GM18858 (cell line): Measurements from ENCODE around the gene KIAA1586.
"Not testable (repeated sequence)": the region's sequence is repeated elsewhere in the genome, so short reads cannot be mapped to it uniquely, and the experiment has no call there.

ENCODE experiments used
- ATAC-seq: cut with Tn5 transposase; IDR thresholded peaks from one replicate; pipeline ENCODE4 v1.9.1; 2021; ENCODE audit not compliant: unreplicated experiment

KIAA1586 gene

GRCh38 chr6:57046332-57047256 lies at the start of gene KIAA1586:
KIAA1586 (plus strand) TSS chr6:57046693; CDS start chr6:57046756, 63 bp downstream.
- ATAC-seq, result peak; percentile 87

GRCh38 chr6:56999049-56999448 lies 47.4 kb upstream of the KIAA1586 start:
- ATAC-seq, result no peak

- not testable (repeated sequence) for ATAC-seq
Measured at GRCh38 chr6:56999748-57000147, 46.7 kb upstream of the KIAA1586 start.

- no peak for ATAC-seq
Measured at GRCh38 chr6:57002197-57002596, 44.3 kb upstream of the KIAA1586 start.

- ATAC-seq, result no peak
Measured at GRCh38 chr6:57004292-57004691, 42.2 kb upstream of the KIAA1586 start.

- no peak for ATAC-seq
Measured at GRCh38 chr6:57006101-57006500, 40.4 kb upstream of the KIAA1586 start.

- not testable (repeated sequence) for ATAC-seq
Measured at GRCh38 chr6:57008069-57008468, 38.4 kb upstream of the KIAA1586 start.

GRCh38 chr6:57013521-57013926 lies 33.0 kb upstream of the KIAA1586 start:
- no peak for ATAC-seq

- no peak for ATAC-seq
Measured at GRCh38 chr6:57017069-57017468, 29.4 kb upstream of the KIAA1586 start.

GRCh38 chr6:57017841-57018240 lies 28.7 kb upstream of the KIAA1586 start:
- no peak for ATAC-seq

GRCh38 chr6:57019434-57019833 lies 27.1 kb upstream of the KIAA1586 start:
- ATAC-seq, result no peak

GRCh38 chr6:57021086-57021720 lies 25.3 kb upstream of the KIAA1586 start:
- ATAC-seq, result peak; percentile 92

- no peak for ATAC-seq
Measured at GRCh38 chr6:57024321-57024720, 22.2 kb upstream of the KIAA1586 start.

GRCh38 chr6:57024775-57025174 lies 21.7 kb upstream of the KIAA1586 start:
- ATAC-seq, result no peak

GRCh38 chr6:57026001-57026400 lies 20.5 kb upstream of the KIAA1586 start:
- ATAC-seq, result no peak

GRCh38 chr6:57027301-57027700 lies 19.2 kb upstream of the KIAA1586 start:
- ATAC-seq, result no peak

GRCh38 chr6:57029213-57029612 lies 17.3 kb upstream of the KIAA1586 start:
- no peak for ATAC-seq

GRCh38 chr6:57033228-57033627 lies 13.3 kb upstream of the KIAA1586 start:
- ATAC-seq, result no peak

GRCh38 chr6:57035549-57035948 lies 10.9 kb upstream of the KIAA1586 start:
- ATAC-seq, result no peak

- no peak for ATAC-seq
Measured at GRCh38 chr6:57038906-57039305, 7.6 kb upstream of the KIAA1586 start.

GRCh38 chr6:57040011-57040410 lies 6.5 kb upstream of the KIAA1586 start:
- ATAC-seq, result no peak

GRCh38 chr6:57044061-57044460 lies 2.4 kb upstream of the KIAA1586 start:
- not testable (repeated sequence) for ATAC-seq
